HG03159 (cell line): ENCODE results near the gene UGT2A3.
A peak's percentile ranks its signal among the peaks of the same experiment; 100 is the strongest.
"Not testable (repeated sequence)": the region's sequence is repeated elsewhere in the genome, so short reads cannot be mapped to it uniquely, and the experiment has no call there.

Experiments
- ATAC-seq: cut with Tn5 transposase; IDR thresholded peaks from one replicate; pipeline ENCODE4 v1.9.1; 2021; ENCODE audit warnings: mild to moderate bottlenecking, moderate library complexity; ENCODE audit not compliant: unreplicated experiment

UGT2A3 gene

GRCh38 chr4:68951078-68951805 is at the start of gene UGT2A3:
TSS of gene UGT2A3 (minus strand) at chr4:68951804. CDS start at chr4:68951760, 44 bp downstream.
- no peak for ATAC-seq

GRCh38 chr4:68997040-68997439 is 45.4 kb upstream of the UGT2A3 start:
- ATAC-seq = no peak

DNA sequence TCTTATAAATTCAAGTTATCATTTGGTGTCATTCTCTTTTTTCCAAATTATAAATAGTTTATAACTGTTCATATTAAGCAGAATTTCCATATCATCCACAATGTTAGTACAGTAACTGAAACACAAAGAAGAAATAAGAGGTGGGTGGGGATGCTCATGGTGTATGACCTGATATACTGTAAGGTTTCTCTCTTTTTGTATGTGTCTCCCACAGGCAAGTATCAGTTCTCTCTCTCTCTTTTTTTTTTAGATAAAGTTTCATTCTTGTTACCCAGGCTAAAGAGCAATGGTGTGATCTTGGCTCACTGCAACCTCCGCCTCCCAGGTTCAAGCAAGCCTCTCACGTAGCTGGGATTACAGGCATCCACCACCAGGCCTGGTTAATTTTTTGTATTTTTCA is 43.7 kb upstream of the UGT2A3 start:
- no peak for ATAC-seq

DNA sequence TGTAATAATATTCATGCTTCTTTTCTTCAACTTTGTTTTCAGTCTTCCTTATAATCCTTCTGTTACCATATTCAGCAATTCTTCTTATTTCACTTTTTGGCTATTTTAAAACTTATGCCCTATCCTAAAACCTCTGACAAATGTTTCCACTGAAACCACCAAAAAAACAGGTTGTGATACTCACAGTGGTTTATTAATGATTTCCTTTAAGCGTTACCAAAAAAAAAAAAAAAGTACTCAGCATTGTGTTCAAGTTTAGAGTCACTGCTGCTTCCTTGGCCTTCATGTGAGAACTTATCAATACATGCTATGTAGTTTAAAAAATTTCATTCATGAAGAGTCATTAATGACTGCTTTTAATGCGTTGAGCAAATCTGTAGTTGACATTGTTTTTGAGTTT is 35.4 kb upstream of the UGT2A3 start:
- ATAC-seq = peak; percentile 87

- no peak for ATAC-seq
Observed at GRCh38 chr4:68985442-68985841, 33.8 kb upstream of the UGT2A3 start.

DNA sequence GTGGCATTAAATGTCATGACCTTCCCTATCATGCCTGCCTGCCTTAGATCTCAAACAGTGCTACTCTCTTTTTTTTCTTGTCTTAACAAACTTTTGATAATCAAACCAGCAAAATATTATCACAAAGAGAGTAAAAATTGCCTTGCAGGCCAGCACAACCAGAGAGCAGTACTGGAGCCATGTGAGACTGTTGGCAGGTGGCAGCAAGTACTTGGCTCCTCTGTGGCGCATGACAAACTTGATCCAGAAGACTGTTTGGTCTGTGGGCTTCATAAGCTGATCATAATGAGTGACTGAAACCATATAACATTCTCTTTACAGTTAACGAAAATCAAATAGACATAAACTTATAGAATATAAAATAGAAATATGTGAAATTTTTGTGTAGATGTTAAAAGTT is 33.3 kb upstream of the UGT2A3 start:
- no peak for ATAC-seq

DNA sequence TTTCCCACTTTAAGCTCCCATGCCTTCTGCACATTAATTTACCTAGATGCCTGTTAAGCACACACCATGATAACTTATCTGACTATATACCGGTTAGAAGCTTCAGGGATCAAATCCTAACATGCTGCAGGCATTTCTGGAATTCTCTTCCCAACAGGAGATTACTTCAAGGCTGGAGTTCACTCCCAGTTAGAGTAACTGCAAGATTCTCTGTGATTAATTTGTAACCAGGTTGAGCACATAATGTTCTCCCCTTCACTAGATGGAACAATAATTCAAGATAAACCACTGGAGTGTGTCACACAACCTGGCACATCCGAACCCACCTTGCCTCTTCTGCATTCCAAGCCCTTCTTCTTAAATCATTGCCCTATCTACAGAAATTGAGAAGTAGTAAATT is 11.8 kb upstream of the UGT2A3 start:
- no peak for ATAC-seq

GRCh38 chr4:68962868-68963267 is 11.3 kb upstream of the UGT2A3 start:
- no peak for ATAC-seq

DNA sequence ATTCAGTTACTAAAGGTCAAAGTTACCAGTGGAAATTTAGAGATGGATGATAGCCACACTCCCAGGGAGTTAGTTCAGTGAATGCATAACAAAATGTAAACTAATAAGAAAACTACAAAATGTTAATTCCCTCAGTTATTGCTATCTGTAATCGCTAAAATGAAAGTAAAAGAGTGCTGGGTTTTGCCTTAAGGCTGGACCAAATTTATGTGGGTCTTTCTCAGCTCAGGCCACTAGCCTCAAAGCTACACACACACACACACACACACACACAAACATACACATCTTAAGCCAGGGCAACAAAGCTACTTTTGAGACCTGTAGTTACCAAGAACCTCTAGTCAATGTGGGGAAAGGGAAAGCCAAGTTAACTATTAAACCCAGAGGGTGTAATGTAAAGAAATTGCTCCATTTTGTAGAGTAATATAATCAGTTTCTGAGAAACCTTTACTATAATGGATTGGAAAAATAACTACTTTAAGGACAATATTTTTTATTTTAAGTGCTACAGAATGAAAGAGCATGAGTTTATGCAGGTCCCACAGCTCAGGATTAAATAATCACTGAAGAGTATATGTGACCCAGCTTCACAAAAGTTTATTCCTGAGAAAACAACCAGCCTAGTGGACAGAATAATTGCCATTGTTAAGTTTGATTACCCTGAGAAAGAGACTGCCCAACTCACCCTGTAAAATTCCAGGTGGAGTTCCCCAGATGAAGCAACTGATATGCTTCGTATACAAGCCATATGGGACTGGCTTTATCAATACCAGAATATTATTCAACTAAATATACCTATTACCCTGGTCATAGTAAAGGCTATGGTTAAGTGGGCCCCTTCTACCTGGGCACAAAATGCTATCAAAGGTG is 8.9 kb upstream of the UGT2A3 start:
- ATAC-seq = no peak

GRCh38 chr4:68959085-68959484 is 7.5 kb upstream of the UGT2A3 start:
- ATAC-seq = not testable (repeated sequence)

DNA sequence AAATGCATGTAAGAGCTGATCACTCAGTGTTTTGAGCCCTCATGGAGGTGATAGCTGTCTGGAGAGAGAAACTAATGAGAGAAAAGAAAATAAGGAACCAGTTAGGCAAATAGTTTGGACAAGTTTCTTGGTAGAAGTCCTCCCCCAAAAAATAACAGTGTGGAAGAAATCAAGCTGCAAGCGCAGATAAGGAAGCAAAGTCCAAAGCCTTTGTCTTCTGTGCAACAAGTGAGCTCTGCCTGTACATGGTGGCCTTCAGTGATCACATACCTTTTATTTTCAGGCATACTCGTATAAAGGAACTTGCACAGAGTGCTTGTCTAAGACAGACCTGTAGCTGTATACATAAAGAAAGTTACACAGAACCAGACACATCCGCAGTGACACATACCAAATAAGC is 2.5 kb upstream of the UGT2A3 start:
- no peak for ATAC-seq

DNA sequence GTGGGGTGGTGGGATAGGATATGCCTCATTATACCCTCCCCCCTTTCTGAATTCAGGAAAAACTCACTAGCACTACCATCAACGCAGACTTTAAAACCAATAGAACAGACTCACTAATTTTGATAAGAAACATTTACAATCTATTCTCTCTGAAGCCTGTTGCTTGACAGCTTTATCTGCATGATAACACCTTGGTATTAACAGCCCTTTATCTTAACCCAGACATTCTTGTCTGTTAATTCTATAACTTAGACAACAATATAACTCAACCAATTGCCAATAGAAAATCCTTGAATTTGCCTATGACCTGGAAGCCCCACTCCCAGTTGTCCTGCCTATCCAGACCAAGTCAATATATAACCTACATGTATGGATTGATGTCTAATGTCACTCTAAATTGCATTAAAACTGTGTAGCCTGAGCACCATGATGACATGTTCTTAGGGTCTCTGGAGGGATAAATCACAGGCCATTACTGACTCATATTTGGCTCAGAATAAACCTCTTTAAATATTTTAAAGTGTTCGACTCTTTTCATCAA is 1.5 kb upstream of the UGT2A3 start:
- ATAC-seq = no peak

DNA sequence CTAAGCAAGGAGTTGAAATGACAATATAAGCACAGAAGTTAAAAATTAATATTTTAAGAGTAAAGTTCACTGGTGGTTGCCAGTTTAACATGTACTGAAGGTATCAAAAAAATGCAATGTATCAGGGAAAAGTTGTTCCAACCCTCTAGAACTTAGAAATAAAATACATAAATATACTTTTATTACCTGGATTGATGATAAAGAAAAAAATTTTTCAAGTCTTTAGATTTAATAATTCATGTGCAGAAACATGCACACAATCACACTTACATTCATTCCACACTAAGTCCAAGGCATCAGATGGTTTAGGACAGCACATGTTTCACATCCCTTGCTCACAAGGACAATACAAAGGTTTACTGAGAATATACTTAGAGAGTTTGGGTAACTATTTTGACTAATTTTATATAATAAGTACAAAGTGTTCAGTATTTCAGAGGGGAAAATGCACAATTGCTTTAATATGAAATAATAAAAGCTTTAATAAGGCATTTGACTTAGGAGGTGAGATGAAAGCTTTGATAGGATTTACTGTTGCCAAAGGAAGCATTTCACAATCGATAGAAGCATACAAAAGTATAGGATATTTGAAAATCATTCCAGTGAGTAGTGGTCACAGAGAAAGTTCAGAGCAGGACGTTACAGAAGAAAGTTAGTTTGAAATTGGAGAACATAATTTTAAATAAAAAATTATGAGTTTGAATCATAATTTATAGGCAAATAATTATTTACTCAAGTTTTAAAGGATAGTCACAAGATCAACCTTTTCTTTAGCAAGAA is 392 bp upstream of the UGT2A3 start:
- ATAC-seq = no peak

DNA sequence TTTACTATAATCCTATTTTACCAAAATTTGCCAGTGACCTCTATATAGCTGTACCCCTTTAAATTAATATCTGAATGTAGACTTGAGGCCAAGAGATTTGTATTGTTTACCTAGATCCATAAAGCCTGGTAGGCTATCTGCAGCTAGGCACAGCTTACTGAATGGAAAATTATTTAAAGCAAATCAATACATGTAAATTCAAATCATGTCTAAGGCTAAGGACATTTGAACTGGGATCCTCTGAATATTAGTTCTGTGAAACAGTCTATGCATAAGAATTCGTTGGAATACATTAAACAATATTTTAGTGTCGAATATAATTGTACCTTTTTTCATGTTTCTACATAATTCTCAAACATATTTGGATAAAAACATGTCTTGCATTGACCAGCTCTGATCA is 1.6 kb downstream of the UGT2A3 start:
- no peak for ATAC-seq

DNA sequence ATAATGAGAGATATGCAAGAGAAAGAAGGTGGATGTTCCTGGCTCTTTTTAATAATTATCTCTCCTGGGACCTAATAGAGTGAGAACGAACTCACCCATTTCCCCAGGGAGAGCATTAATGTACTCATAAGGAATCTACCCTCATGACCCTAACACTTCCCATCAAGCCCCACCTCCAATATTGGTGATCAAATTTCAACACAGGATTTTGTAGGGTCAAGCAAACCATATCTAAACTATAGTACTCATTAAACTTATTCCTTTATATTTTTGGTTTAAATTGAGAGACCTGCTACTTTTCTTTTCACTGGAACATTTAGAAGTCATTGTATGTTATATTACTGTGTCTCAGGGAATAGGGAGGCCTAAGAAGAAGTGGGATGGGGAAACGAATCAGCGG is 2.6 kb downstream of the UGT2A3 start:
- no peak for ATAC-seq

DNA sequence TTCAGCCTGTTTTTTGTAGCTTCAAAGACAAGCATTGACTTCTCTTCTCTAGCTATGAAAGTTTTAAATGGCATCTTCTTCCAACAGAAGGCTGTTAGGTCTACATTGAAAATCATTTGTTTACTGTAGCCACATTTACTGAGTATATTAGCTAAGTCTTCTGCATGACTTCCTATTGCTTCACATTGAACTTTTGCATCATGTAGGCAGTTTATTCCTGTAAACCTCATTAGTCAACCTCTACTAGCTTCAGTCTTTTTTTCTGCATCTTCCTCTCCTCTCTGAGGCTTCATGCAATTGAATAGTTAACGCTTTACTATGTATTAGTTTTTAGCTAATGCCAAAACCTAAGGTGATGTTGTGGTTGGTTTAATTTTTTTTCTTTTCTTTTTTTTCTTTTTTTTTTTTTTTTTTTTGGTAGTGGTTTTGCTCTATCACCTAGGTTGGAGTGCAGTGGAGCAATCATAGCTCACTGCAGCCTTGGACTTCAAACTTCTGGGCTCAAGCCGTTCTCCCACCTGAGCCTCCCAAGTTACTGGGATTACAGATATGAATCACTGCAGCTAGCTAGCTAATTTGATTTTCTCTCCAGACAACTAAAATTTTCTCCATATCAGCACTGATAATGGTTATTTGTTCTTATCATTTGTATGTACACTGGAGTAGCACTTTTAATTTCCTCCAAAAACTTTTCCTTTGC is 3.4 kb downstream of the UGT2A3 start:
- ATAC-seq = no peak

DNA sequence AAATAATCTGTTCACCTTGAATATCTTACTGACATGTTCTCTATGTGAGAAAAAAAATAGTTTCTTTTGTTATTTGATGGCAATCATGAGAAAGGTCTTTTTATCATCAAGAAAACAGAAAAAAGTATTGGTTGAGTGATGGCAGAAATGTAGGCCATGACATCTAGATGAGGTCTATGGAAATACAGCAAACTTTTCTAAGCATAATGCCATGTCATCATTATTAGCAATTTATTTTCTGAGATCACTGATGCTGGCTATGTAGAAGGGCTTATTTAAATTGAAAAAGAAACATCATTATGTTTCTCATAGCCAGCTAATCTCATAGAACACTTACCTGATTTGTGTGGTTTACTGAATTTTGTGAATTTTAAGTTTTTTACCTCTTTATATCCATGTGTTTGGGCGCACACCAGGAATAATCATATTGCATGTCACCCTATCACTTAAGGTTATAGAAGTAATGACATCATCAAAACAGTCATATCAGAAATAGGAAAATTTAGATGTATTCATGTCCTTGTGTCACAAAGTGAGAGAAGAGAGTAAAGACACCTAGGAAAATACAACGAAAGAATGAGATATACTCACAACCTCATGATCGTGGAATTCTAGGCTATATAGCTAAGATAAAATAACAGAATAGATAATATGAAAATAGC is 22.4 kb downstream of the UGT2A3 start:
- ATAC-seq = no peak

DNA sequence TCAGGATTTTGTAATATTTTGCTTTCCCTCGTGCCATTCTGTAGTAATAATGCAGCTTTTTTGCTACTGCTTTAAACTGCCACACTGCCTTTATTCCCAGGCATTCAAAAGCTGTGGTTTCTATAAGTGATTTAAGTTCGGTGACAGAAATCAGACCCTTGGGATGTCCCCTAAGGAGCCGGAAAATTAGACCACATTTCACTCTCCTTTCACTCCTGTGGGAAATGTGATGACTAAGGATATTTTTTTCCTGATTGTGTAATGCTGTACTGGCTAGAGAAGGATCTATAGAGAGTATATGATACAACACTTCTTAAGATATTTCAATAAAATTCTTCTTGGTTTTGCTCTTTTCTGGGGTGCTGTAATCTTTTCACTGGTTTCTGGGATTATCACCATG is 24.4 kb downstream of the UGT2A3 start:
- no peak for ATAC-seq

DNA sequence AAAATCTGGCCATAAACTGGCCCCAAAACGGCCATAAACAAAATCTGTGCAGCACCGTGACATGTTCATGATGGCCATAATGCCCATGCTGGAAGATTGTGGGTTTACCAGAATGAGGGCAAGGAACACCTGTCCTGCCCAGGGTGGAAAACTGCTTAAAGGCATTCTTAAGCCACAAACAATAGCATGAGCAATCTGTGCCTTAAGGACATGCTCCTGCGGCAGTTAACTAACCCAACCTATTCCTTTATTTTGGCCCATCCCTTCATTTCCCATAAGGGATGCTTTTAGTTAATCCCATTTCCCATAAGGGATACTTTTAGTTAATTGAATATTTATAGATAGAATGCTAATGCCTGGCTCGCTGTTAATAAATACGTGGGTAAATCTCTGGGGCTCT is 29.4 kb downstream of the UGT2A3 start:
- not testable (repeated sequence) for ATAC-seq

GRCh38 chr4:68921051-68921450 is 30.6 kb downstream of the UGT2A3 start:
- ATAC-seq = no peak
